ENCODE data around the gene PGLYRP2. TPM values are rescaled to one million over a fixed set of nuclear protein-coding genes. Genes with fewer than 3 reads are reported as not detected.

The PGLYRP2 gene
- total RNA-seq, 1 donor from 2014 or later = not detected

- Histone ChIP-seq H3K4me1 (peaks cover 7% of the 10 kb centered on the region), H3K9me3 (replicated peaks) (peaks cover 7% of the 10 kb centered on the region), H3K4me3 (peak overlapping the region; percentile 55), H3K27ac (replicated peaks) (no peak overlapping the region), H3K27me3 (ENCODE audit: low read depth) (peaks cover 82% of the 10 kb centered on the region), H3K36me3 (no peaks in the 10 kb centered on the region)
- TF ChIP-seq, protein P1, sequence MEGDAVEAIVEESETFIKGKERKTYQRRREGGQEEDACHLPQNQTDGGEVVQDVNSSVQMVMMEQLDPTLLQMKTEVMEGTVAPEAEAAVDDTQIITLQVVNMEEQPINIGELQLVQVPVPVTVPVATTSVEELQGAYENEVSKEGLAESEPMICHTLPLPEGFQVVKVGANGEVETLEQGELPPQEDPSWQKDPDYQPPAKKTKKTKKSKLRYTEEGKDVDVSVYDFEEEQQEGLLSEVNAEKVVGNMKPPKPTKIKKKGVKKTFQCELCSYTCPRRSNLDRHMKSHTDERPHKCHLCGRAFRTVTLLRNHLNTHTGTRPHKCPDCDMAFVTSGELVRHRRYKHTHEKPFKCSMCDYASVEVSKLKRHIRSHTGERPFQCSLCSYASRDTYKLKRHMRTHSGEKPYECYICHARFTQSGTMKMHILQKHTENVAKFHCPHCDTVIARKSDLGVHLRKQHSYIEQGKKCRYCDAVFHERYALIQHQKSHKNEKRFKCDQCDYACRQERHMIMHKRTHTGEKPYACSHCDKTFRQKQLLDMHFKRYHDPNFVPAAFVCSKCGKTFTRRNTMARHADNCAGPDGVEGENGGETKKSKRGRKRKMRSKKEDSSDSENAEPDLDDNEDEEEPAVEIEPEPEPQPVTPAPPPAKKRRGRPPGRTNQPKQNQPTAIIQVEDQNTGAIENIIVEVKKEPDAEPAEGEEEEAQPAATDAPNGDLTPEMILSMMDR (IDR thresholded peaks at IDR 0.05; ENCODE audit: borderline replicate concordance) = no peak
- no peak for DNase-seq
- intact Hi-C loops (cut with micrococcal nuclease) = no loop called here
These were observed 10.4 kb downstream of the PGLYRP2 start for GRCh38 chr19:15468675-15469512.

DNA sequence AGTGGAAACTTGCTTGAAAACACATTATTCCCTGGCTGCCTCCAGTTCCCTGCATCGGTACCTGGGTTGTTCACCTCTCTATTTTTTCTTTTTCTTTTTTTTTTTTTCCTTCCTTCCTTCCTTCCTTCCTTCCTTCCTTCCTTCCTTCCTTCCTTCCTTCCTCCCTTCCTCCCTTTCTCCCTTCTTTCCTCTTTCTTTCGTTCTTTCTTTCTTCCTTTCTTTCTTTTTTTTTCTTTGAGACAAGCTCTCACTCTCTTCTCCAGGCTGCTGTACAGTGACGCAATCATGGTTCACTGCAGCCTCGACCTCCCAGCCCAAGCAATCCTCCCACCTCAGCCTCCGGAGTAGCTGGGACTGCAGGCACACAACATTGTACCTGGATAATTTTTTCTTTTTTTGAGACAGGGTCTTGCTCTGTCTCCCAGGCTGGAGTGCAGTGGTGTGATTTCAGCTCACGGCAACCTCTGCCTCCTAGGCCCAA is 11.5 kb downstream of the PGLYRP2 start:
- no peak overlapping the region for H3K27ac ChIP-seq (replicated peaks)
- intact Hi-C loops (cut with micrococcal nuclease) = no loop called here
- TF ChIP-seq, protein P1 (IDR thresholded peaks at IDR 0.05; ENCODE audit: borderline replicate concordance) = no peak
- H3K27me3 ChIP-seq (ENCODE audit: low read depth) = peaks cover 93% of the 10 kb centered on the region
- H3K9me3 ChIP-seq (replicated peaks) = peaks cover 5% of the 10 kb centered on the region
- H3K4me3 ChIP-seq = no peak overlapping the region
- DNase-seq = no peak
- peaks cover 7% of the 10 kb centered on the region for H3K4me1 ChIP-seq
- H3K36me3 ChIP-seq = no peaks in the 10 kb centered on the region

GRCh38 chr19:15466851-15467733 is 12.2 kb downstream of the PGLYRP2 start:
- DNase-seq = no peak
- no peak overlapping the region for H3K4me3 ChIP-seq
- H3K27ac ChIP-seq (replicated peaks) = no peak overlapping the region
- TF ChIP-seq, protein P1 (IDR thresholded peaks at IDR 0.05; ENCODE audit: borderline replicate concordance) = no peak
- intact Hi-C loops (cut with micrococcal nuclease) = no loop called here
- H3K27me3 ChIP-seq (ENCODE audit: low read depth) = peaks cover 96% of the 10 kb centered on the region
- no peaks in the 10 kb centered on the region for H3K36me3 ChIP-seq
- peaks cover 7% of the 10 kb centered on the region for H3K4me1 ChIP-seq
- no peaks in the 10 kb centered on the region for H3K9me3 ChIP-seq (replicated peaks)

- H3K4me3 ChIP-seq = peak within 1 kb of the TSS; percentile 51
- no peak within 1 kb of the TSS for H3K27ac ChIP-seq (replicated peaks)
- H3K27me3 ChIP-seq (ENCODE audit: low read depth) = peaks cover 88% of the 10 kb centered on the region
- DNase-seq = no peak
- TF ChIP-seq, protein P1 (IDR thresholded peaks at IDR 0.05; ENCODE audit: borderline replicate concordance) = no peak
- H3K36me3 ChIP-seq = no peaks in the 10 kb centered on the region
- no peaks in the 10 kb centered on the region for H3K9me3 ChIP-seq (replicated peaks)
- H3K4me1 ChIP-seq = peaks cover 5% of the 10 kb centered on the region
- intact Hi-C loops (cut with micrococcal nuclease) = no loop called here
These were observed 14.6 kb downstream of the PGLYRP2 start, which contains the start of gene RASAL3 for GRCh38 chr19:15464394-15465385. Gene RASAL3, minus strand, starts transcription at chr19:15464544. Its CDS starts 186 bp downstream, at chr19:15464358.

All from left ventricle myocardium inferior (tissue), 1 donor.